Stimulated activated CD4-positive, alpha-beta T cell treated with anti-CD3 and anti-CD28 coated beads, Interleukin-15, amount 100 ng/mL, for 24 hours (primary cell): ENCODE data around the gene IMPACT.
A peak's percentile ranks its signal among the peaks of the same experiment; 100 is the strongest.

Experiments used
- DNase-seq: peaks from one replicate; pipeline ENCODE4 v3.0.0-alpha.2; 2020

The IMPACT gene

GRCh38 chr18:24426398-24427294 is at the start of gene IMPACT:
TSS of gene IMPACT (plus strand) at chr18:24426670. CDS start at chr18:24426757, 87 bp downstream.
- peak; percentile 86 for DNase-seq

- no peak for DNase-seq
These were observed 47.9 kb upstream of the IMPACT start for GRCh38 chr18:24378598-24378997.

GRCh38 chr18:24380163-24380747 is 46.2 kb upstream of the IMPACT start:
- DNase-seq = no peak

- no peak for DNase-seq
These were observed 45.3 kb upstream of the IMPACT start for GRCh38 chr18:24381126-24381525.

- no peak for DNase-seq
These were observed 39.8 kb upstream of the IMPACT start for GRCh38 chr18:24386681-24387080.

- no peak for DNase-seq
These were observed 37.5 kb upstream of the IMPACT start for GRCh38 chr18:24388957-24389356.

- DNase-seq = no peak
These were observed 31.2 kb upstream of the IMPACT start for GRCh38 chr18:24395049-24395795.

GRCh38 chr18:24396082-24396633 is 30.3 kb upstream of the IMPACT start:
- no peak for DNase-seq

GRCh38 chr18:24397131-24397693 is 29.3 kb upstream of the IMPACT start:
- DNase-seq = peak; percentile 49

- DNase-seq = peak; percentile 89
These were observed 28.6 kb upstream of the IMPACT start, which contains the start of gene OSBPL1A for GRCh38 chr18:24397694-24398368. TSS of gene OSBPL1A (minus strand) at chr18:24397824. CDS start at chr18:24377533, 20,291 bp downstream.

- no peak for DNase-seq
These were observed 27.9 kb upstream of the IMPACT start for GRCh38 chr18:24398540-24398939.

- no peak for DNase-seq
These were observed 25.9 kb upstream of the IMPACT start for GRCh38 chr18:24400587-24400986.

GRCh38 chr18:24402209-24402785 is 24.2 kb upstream of the IMPACT start:
- DNase-seq = no peak

GRCh38 chr18:24403076-24403475 is 23.4 kb upstream of the IMPACT start:
- DNase-seq = no peak

- no peak for DNase-seq
These were observed 21.9 kb upstream of the IMPACT start for GRCh38 chr18:24404591-24404990.

- no peak for DNase-seq
These were observed 18.0 kb upstream of the IMPACT start for GRCh38 chr18:24408496-24408895.

GRCh38 chr18:24413148-24413547 is 13.3 kb upstream of the IMPACT start:
- DNase-seq = no peak

- peak; percentile 61 for DNase-seq
These were observed 12.0 kb upstream of the IMPACT start for GRCh38 chr18:24414349-24415003.

GRCh38 chr18:24417480-24417879 is 9.0 kb upstream of the IMPACT start:
- DNase-seq = no peak

- no peak for DNase-seq
These were observed 5.9 kb upstream of the IMPACT start for GRCh38 chr18:24420551-24420950.

- DNase-seq = no peak
These were observed 4.6 kb upstream of the IMPACT start for GRCh38 chr18:24421831-24422230.
